ENCODE measurements around the gene ROGDI. TPM values are rescaled to one million over a fixed set of nuclear protein-coding genes. Genes with fewer than 3 reads are reported as not detected.
A peak's percentile ranks its signal among the peaks of the same experiment; 100 is the strongest.

The ROGDI gene
- total and polyA plus RNA-seq, 2 of the 13 experiments (the other 11 are each of a cell fraction or from before 2014, with no cell fraction given): 19.2 to 42.1 TPM

GRCh38 chr16:4847774-4848587, 45.5 kb upstream of the ROGDI start (continued):
- no peak for TF ChIP-seq GATAD1 (CRISPR knock-in tag; IDR thresholded peaks at IDR 0.05)
- no peak for TF ChIP-seq KAT2B (IDR thresholded peaks at IDR 0.05; ENCODE audit: borderline replicate concordance, low read depth, low read length)
- TF ChIP-seq RFXANK (CRISPR knock-in tag; IDR thresholded peaks at IDR 0.05): no peak
- no peak for TF ChIP-seq ZNF496 (CRISPR knock-in tag; IDR thresholded peaks at IDR 0.05; ENCODE audit: insufficient replicate concordance)
- no peak for TF ChIP-seq PBX3 (CRISPR knock-in tag; IDR thresholded peaks at IDR 0.05; ENCODE audit: borderline replicate concordance)
- TF ChIP-seq TFAP4 (IDR thresholded peaks at IDR 0.05; ENCODE audit: borderline replicate concordance, low read depth): peak; percentile 46; the same call in 1 of the 2 replicates
- 0 out of 2 replicates have a peak, but pooled peaks have one; percentile 2 for TF ChIP-seq ZNF746 (CRISPR knock-in tag; IDR thresholded peaks at IDR 0.05)
- TF ChIP-seq NFE2L1 (CRISPR knock-in tag; IDR thresholded peaks at IDR 0.05; ENCODE audit: borderline replicate concordance): no peak
- TF ChIP-seq ZNF446 (CRISPR knock-in tag; IDR thresholded peaks at IDR 0.05): no peak
- TF ChIP-seq POLR2AphosphoS5 (IDR thresholded peaks at IDR 0.05; ENCODE audit: low read depth, low read length): no peak
- TF ChIP-seq ZNF572 (CRISPR knock-in tag; IDR thresholded peaks at IDR 0.05): no peak
- no peak for TF ChIP-seq SRSF9 (IDR thresholded peaks at IDR 0.05; ENCODE audit: borderline replicate concordance, insufficient read depth, low read depth, low read length, poor library complexity, severe bottlenecking)
- TF ChIP-seq ZNF329 (CRISPR knock-in tag; IDR thresholded peaks at IDR 0.05; ENCODE audit: low read depth): 0 out of 2 replicates have a peak, but pooled peaks have one; percentile 29
- TF ChIP-seq POLR2A (IDR thresholded peaks at IDR 0.05; ENCODE audit: insufficient read depth in 1 of 2, low read depth in 2 of 2, low read length in 2 of 2): no peak
- TF ChIP-seq EP300 (IDR thresholded peaks at IDR 0.05; ENCODE audit: low read depth in 2 of 2, low read length in 2 of 2): no peak
- no peak for TF ChIP-seq EP300 (CRISPR knock-in tag; IDR thresholded peaks at IDR 0.05; ENCODE audit: borderline replicate concordance)
- no peak for TF ChIP-seq HMGXB4 (CRISPR knock-in tag; IDR thresholded peaks at IDR 0.05; ENCODE audit: borderline replicate concordance in 1 of 2, low read depth in 1 of 2)
- TF ChIP-seq ZNF709 (CRISPR knock-in tag; IDR thresholded peaks at IDR 0.05): no peak
- no peak for TF ChIP-seq ZFP41 (CRISPR knock-in tag; IDR thresholded peaks at IDR 0.05; ENCODE audit: borderline replicate concordance)
- TF ChIP-seq ZNF703 (CRISPR knock-in tag; IDR thresholded peaks at IDR 0.05; ENCODE audit: borderline replicate concordance): no peak
- TF ChIP-seq CTCF (CRISPR knock-in tag; IDR thresholded peaks at IDR 0.05): no peak
